ENCODE data around the gene TRAK1.

GRCh38 chr3:42114130-42114725, 23.1 kb downstream of the TRAK1 start:
- no peak for TF ChIP-seq TP53 (CRISPR knock-in tag; IDR thresholded peaks at IDR 0.05)
- TF ChIP-seq, protein P1, sequence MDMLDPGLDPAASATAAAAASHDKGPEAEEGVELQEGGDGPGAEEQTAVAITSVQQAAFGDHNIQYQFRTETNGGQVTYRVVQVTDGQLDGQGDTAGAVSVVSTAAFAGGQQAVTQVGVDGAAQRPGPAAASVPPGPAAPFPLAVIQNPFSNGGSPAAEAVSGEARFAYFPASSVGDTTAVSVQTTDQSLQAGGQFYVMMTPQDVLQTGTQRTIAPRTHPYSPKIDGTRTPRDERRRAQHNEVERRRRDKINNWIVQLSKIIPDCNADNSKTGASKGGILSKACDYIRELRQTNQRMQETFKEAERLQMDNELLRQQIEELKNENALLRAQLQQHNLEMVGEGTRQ (CRISPR knock-in tag; IDR thresholded peaks at IDR 0.05): no peak
- TF ChIP-seq GABPB1 (CRISPR knock-in tag; IDR thresholded peaks at IDR 0.05): no peak
- TF ChIP-seq, protein P2, sequence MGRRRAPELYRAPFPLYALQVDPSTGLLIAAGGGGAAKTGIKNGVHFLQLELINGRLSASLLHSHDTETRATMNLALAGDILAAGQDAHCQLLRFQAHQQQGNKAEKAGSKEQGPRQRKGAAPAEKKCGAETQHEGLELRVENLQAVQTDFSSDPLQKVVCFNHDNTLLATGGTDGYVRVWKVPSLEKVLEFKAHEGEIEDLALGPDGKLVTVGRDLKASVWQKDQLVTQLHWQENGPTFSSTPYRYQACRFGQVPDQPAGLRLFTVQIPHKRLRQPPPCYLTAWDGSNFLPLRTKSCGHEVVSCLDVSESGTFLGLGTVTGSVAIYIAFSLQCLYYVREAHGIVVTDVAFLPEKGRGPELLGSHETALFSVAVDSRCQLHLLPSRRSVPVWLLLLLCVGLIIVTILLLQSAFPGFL (CRISPR knock-in tag; IDR thresholded peaks at IDR 0.05; ENCODE audit: borderline replicate concordance): no peak
- TF ChIP-seq IRF1 (CRISPR knock-in tag; IDR thresholded peaks at IDR 0.05): no peak
- TF ChIP-seq E2F4 (CRISPR knock-in tag; IDR thresholded peaks at IDR 0.05; ENCODE audit: borderline replicate concordance, low read depth): no peak
- TF ChIP-seq, protein P3, sequence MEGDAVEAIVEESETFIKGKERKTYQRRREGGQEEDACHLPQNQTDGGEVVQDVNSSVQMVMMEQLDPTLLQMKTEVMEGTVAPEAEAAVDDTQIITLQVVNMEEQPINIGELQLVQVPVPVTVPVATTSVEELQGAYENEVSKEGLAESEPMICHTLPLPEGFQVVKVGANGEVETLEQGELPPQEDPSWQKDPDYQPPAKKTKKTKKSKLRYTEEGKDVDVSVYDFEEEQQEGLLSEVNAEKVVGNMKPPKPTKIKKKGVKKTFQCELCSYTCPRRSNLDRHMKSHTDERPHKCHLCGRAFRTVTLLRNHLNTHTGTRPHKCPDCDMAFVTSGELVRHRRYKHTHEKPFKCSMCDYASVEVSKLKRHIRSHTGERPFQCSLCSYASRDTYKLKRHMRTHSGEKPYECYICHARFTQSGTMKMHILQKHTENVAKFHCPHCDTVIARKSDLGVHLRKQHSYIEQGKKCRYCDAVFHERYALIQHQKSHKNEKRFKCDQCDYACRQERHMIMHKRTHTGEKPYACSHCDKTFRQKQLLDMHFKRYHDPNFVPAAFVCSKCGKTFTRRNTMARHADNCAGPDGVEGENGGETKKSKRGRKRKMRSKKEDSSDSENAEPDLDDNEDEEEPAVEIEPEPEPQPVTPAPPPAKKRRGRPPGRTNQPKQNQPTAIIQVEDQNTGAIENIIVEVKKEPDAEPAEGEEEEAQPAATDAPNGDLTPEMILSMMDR (IDR thresholded peaks at IDR 0.05): no peak
- TF ChIP-seq ELF4 (CRISPR knock-in tag; IDR thresholded peaks at IDR 0.05; ENCODE audit: low read depth): no peak
